ENCODE results near the gene SHISA3. TPM values are rescaled to one million over a fixed set of nuclear protein-coding genes. Genes with fewer than 3 reads are reported as not detected.

Gene SHISA3
- total RNA-seq, 2 experiments from 2014 or later = 0.72 to 0.77 TPM

GRCh38 chr4:42396361-42396751 lies 932 bp upstream of the SHISA3 start:
- H3K9me3 Mint-ChIP-seq = no peaks in the 10 kb centered on the region
- H3K27ac Mint-ChIP-seq = no peak overlapping the region
- H3K36me3 Mint-ChIP-seq (ENCODE audit: low read depth) = no peaks in the 10 kb centered on the region
- DNase-seq = no peak
- H3K4me1 Mint-ChIP-seq (ENCODE audit: low read depth) = peaks cover 27% of the 10 kb centered on the region
- CTCF ChIA-PET = interaction anchor here (1.1 to 1.2 kb wide), 2 partner anchors 25 to 420 kb away, joined by 3 to 5 read pairs; no protein-coding TSS in a partner anchor
- H3K4me3 Mint-ChIP-seq = peak overlapping the region; percentile 72
- H3K27me3 Mint-ChIP-seq (ENCODE audit: low read depth) = peaks cover 51% of the 10 kb centered on the region
- intact Hi-C loops (cut with micrococcal nuclease) = loop anchor here (5.0 kb wide), 1 partner anchor 704 kb away; no protein-coding TSS in a partner anchor

GRCh38 chr4:42397635-42398170 lies 415 bp downstream of the SHISA3 start:
- CTCF ChIA-PET = interaction anchor here (0.5 to 1.1 kb wide), 2 partner anchors 218 to 419 kb away, joined by 3 read pairs; no protein-coding TSS in a partner anchor
- peaks cover 27% of the 10 kb centered on the region for H3K4me1 Mint-ChIP-seq (ENCODE audit: low read depth)
- DNase-seq = no peak
- peaks cover 55% of the 10 kb centered on the region for H3K27me3 Mint-ChIP-seq (ENCODE audit: low read depth)
- H3K27ac Mint-ChIP-seq = no peak overlapping the region
- peak overlapping the region; percentile 72 for H3K4me3 Mint-ChIP-seq
- H3K36me3 Mint-ChIP-seq (ENCODE audit: low read depth) = no peaks in the 10 kb centered on the region
- intact Hi-C loops (cut with micrococcal nuclease) = loop anchor here (5.0 kb wide), 1 partner anchor 705 kb away; no protein-coding TSS in a partner anchor
- H3K9me3 Mint-ChIP-seq = no peaks in the 10 kb centered on the region

GRCh38 chr4:42398171-42398870 lies 1.0 kb downstream of the SHISA3 start:
- no peaks in the 10 kb centered on the region for H3K36me3 Mint-ChIP-seq (ENCODE audit: low read depth)
- peaks cover 58% of the 10 kb centered on the region for H3K27me3 Mint-ChIP-seq (ENCODE audit: low read depth)
- peak overlapping the region; percentile 67 for H3K4me3 Mint-ChIP-seq
- CTCF ChIA-PET = interaction anchor here (0.5 to 0.9 kb wide), 4 partner anchors 12 to 218 kb away, joined by 3 read pairs; no protein-coding TSS in a partner anchor
- intact Hi-C loops (cut with micrococcal nuclease) = loop anchor here (5.0 kb wide), 1 partner anchor 706 kb away; no protein-coding TSS in a partner anchor
- H3K9me3 Mint-ChIP-seq = no peaks in the 10 kb centered on the region
- peaks cover 27% of the 10 kb centered on the region for H3K4me1 Mint-ChIP-seq (ENCODE audit: low read depth)
- H3K27ac Mint-ChIP-seq = no peak overlapping the region
- DNase-seq = peak; percentile 45

GRCh38 chr4:42398871-42399331 lies 1.6 kb downstream of the SHISA3 start:
- Mint-ChIP-seq H3K9me3 (no peaks in the 10 kb centered on the region), H3K4me3 (peak overlapping the region; percentile 67), H3K27me3 (ENCODE audit: low read depth) (peaks cover 58% of the 10 kb centered on the region), H3K27ac (no peak overlapping the region), H3K36me3 (ENCODE audit: low read depth) (no peaks in the 10 kb centered on the region), H3K4me1 (ENCODE audit: low read depth) (peaks cover 27% of the 10 kb centered on the region)
- intact Hi-C loops (cut with micrococcal nuclease) = loop anchor here (5.0 kb wide), 1 partner anchor 707 kb away; no protein-coding TSS in a partner anchor
- CTCF ChIA-PET = interaction anchor here (0.8 to 0.9 kb wide), 2 partner anchors 18 to 122 kb away, joined by 3 read pairs; no protein-coding TSS in a partner anchor
- no peak for DNase-seq

- H3K4me1 Mint-ChIP-seq (ENCODE audit: low read depth) = peaks cover 27% of the 10 kb centered on the region
- no peak overlapping the region for H3K27ac Mint-ChIP-seq
- H3K27me3 Mint-ChIP-seq (ENCODE audit: low read depth) = peaks cover 60% of the 10 kb centered on the region
- intact Hi-C loops (cut with micrococcal nuclease) = loop anchor here (5.0 kb wide), 1 partner anchor 707 kb away; no protein-coding TSS in a partner anchor
- no peak for DNase-seq
- H3K9me3 Mint-ChIP-seq = no peaks in the 10 kb centered on the region
- H3K36me3 Mint-ChIP-seq (ENCODE audit: low read depth) = no peaks in the 10 kb centered on the region
- CTCF ChIA-PET = interaction anchor here (0.8 to 0.9 kb wide), 2 partner anchors 18 to 122 kb away, joined by 3 read pairs; no protein-coding TSS in a partner anchor
- no peak overlapping the region for H3K4me3 Mint-ChIP-seq
These were observed 2.1 kb downstream of the SHISA3 start for GRCh38 chr4:42399393-42399792.

GRCh38 chr4:42401171-42401570 lies 3.9 kb downstream of the SHISA3 start:
- H3K4me3 Mint-ChIP-seq = no peak overlapping the region
- intact Hi-C loops (cut with micrococcal nuclease) = loop anchor here (10.0 kb wide), 1 partner anchor 464 kb away; no protein-coding TSS in a partner anchor
- H3K4me1 Mint-ChIP-seq (ENCODE audit: low read depth) = peaks cover 27% of the 10 kb centered on the region
- DNase-seq = peak; percentile 15
- CTCF ChIA-PET = interaction anchor here (0.6 kb wide), 1 partner anchor 433 kb away, joined by 3 read pairs; no protein-coding TSS in a partner anchor
- peaks cover 52% of the 10 kb centered on the region for H3K27me3 Mint-ChIP-seq (ENCODE audit: low read depth)
- H3K36me3 Mint-ChIP-seq (ENCODE audit: low read depth) = no peaks in the 10 kb centered on the region
- no peak overlapping the region for H3K27ac Mint-ChIP-seq
- no peaks in the 10 kb centered on the region for H3K9me3 Mint-ChIP-seq

- H3K4me3 Mint-ChIP-seq = no peak overlapping the region
- CTCF ChIA-PET = no interaction called here
- H3K36me3 Mint-ChIP-seq (ENCODE audit: low read depth) = no peaks in the 10 kb centered on the region
- no peak for DNase-seq
- no peak overlapping the region for H3K27ac Mint-ChIP-seq
- no peaks in the 10 kb centered on the region for H3K9me3 Mint-ChIP-seq
- H3K4me1 Mint-ChIP-seq (ENCODE audit: low read depth) = peaks cover 6% of the 10 kb centered on the region
- H3K27me3 Mint-ChIP-seq (ENCODE audit: low read depth) = peaks cover 32% of the 10 kb centered on the region
- intact Hi-C loops (cut with micrococcal nuclease) = loop anchor here (10.0 kb wide), 1 partner anchor 461 kb away; no protein-coding TSS in a partner anchor
These were observed 6.7 kb downstream of the SHISA3 start for GRCh38 chr4:42404001-42404400.

- no peaks in the 10 kb centered on the region for H3K27me3 Mint-ChIP-seq (ENCODE audit: low read depth)
- CTCF ChIA-PET = interaction anchor here (1.2 kb wide), 1 partner anchor 12 kb away, joined by 3 read pairs; no protein-coding TSS in a partner anchor
- H3K4me3 Mint-ChIP-seq = no peak overlapping the region
- intact Hi-C loops (cut with micrococcal nuclease) = no loop called here
- peaks cover 28% of the 10 kb centered on the region for H3K36me3 Mint-ChIP-seq (ENCODE audit: low read depth)
- H3K9me3 Mint-ChIP-seq = no peaks in the 10 kb centered on the region
- no peak overlapping the region for H3K27ac Mint-ChIP-seq
- H3K4me1 Mint-ChIP-seq (ENCODE audit: low read depth) = no peaks in the 10 kb centered on the region
- no peak for DNase-seq
These were observed 13.2 kb downstream of the SHISA3 start for GRCh38 chr4:42410446-42410845.

GRCh38 chr4:42411803-42412202 lies 14.5 kb downstream of the SHISA3 start:
- Mint-ChIP-seq H3K4me1 (ENCODE audit: low read depth) (no peaks in the 10 kb centered on the region), H3K4me3 (no peak overlapping the region), H3K36me3 (ENCODE audit: low read depth) (peaks cover 29% of the 10 kb centered on the region), H3K9me3 (no peaks in the 10 kb centered on the region), H3K27ac (no peak overlapping the region), H3K27me3 (ENCODE audit: low read depth) (no peaks in the 10 kb centered on the region)
- CTCF ChIA-PET = no interaction called here
- intact Hi-C loops (cut with micrococcal nuclease) = no loop called here
- no peak for DNase-seq

GRCh38 chr4:42412251-42412650 lies 15.0 kb downstream of the SHISA3 start:
- H3K9me3 Mint-ChIP-seq = no peaks in the 10 kb centered on the region

GRCh38 chr4:42415281-42415680 lies 18.0 kb downstream of the SHISA3 start:
- Mint-ChIP-seq H3K4me3 (no peak overlapping the region), H3K9me3 (no peaks in the 10 kb centered on the region), H3K27ac (no peak overlapping the region), H3K4me1 (ENCODE audit: low read depth) (no peaks in the 10 kb centered on the region), H3K36me3 (ENCODE audit: low read depth) (peaks cover 31% of the 10 kb centered on the region), H3K27me3 (ENCODE audit: low read depth) (no peaks in the 10 kb centered on the region)
- DNase-seq = no peak
- CTCF ChIA-PET = interaction anchor here (0.8 kb wide), 1 partner anchor 14 kb away, joined by 4 read pairs; no protein-coding TSS in a partner anchor
- intact Hi-C loops (cut with micrococcal nuclease) = no loop called here

More at GRCh38 chr4:42412251-42412650, 15.0 kb downstream of the SHISA3 start:
- Mint-ChIP-seq H3K27me3 (ENCODE audit: low read depth) (no peaks in the 10 kb centered on the region), H3K36me3 (ENCODE audit: low read depth) (peaks cover 29% of the 10 kb centered on the region), H3K27ac (no peak overlapping the region), H3K4me3 (no peak overlapping the region), H3K4me1 (ENCODE audit: low read depth) (no peaks in the 10 kb centered on the region)
- no peak for DNase-seq
- intact Hi-C loops (cut with micrococcal nuclease) = no loop called here
- CTCF ChIA-PET = no interaction called here

- CTCF ChIA-PET = interaction anchor here (0.8 kb wide), 1 partner anchor 13 kb away, joined by 4 read pairs; no protein-coding TSS in a partner anchor
- DNase-seq = no peak
- H3K4me1 Mint-ChIP-seq (ENCODE audit: low read depth) = no peaks in the 10 kb centered on the region
- peaks cover 31% of the 10 kb centered on the region for H3K36me3 Mint-ChIP-seq (ENCODE audit: low read depth)
- no peak overlapping the region for H3K27ac Mint-ChIP-seq
- no peaks in the 10 kb centered on the region for H3K27me3 Mint-ChIP-seq (ENCODE audit: low read depth)
- no peak overlapping the region for H3K4me3 Mint-ChIP-seq
- intact Hi-C loops (cut with micrococcal nuclease) = no loop called here
- no peaks in the 10 kb centered on the region for H3K9me3 Mint-ChIP-seq
These were observed 18.7 kb downstream of the SHISA3 start for GRCh38 chr4:42416017-42416416.

All from activated naive CD4-positive, alpha-beta T cell treated with anti-CD3 and anti-CD28 coated beads for 36 hours (primary cell).